Lung (tissue), 12 donors: ENCODE data around the gene LGR6. TPM values are rescaled to one million over a fixed set of nuclear protein-coding genes. Genes with fewer than 3 reads are reported as not detected.

Experiments
- ATAC-seq: fragments of 200-7000 bp; cut with Tn5 transposase; one replicate; pipeline ENCODE4 v1.9.1; 2020; ENCODE audit warnings: moderate number of reproducible peaks; ENCODE audit not compliant: insufficient read depth, low FRiP score
- DNase-seq, 3 donors: peaks; one replicate each; pipeline ENCODE4 v3.0.0-alpha.2; 2013 to 2017
- H3K27ac ChIP-seq, 2 donors: one replicate each; pipeline ENCODE4 v1.5.1; 2013; ENCODE audit warnings: mild to moderate bottlenecking in 2 of 2, moderate library complexity in 2 of 2, control low read depth in 1 of 2, inconsistent platforms in 1 of 2, low read depth in 1 of 2, low read length in 1 of 2
- H3K27me3 ChIP-seq, 3 donors: one replicate each; pipeline ENCODE4 v1.5.1; 2013; ENCODE audit warnings: low read length in 2 of 3; ENCODE audit not compliant: control insufficient read depth in 3 of 3, insufficient read depth in 3 of 3
- H3K36me3 ChIP-seq, 4 donors: one replicate each; pipeline ENCODE4 v1.5.1; 2013; ENCODE audit warnings: low read length in 4 of 4, mild to moderate bottlenecking in 1 of 4, moderate library complexity in 1 of 4; ENCODE audit not compliant: control insufficient read depth in 4 of 4, insufficient read depth in 4 of 4
- H3K4me1 ChIP-seq, 5 donors: one replicate each; pipeline ENCODE4 v1.5.1; 2013; ENCODE audit warnings: low read length in 5 of 5, mild to moderate bottlenecking in 2 of 5, moderate library complexity in 1 of 5; ENCODE audit not compliant: control insufficient read depth in 5 of 5, insufficient read depth in 5 of 5
- H3K4me3 ChIP-seq: one replicate; pipeline ENCODE4 v1.5.1; 2013; ENCODE audit warnings: mild to moderate bottlenecking, control low read depth, moderate library complexity
- H3K9ac ChIP-seq, 2 donors: one replicate each; pipeline ENCODE4 v1.5.1; 2013; ENCODE audit warnings: low read length in 2 of 2, control low read depth in 1 of 2; ENCODE audit not compliant: insufficient read depth in 1 of 2
- H3K9me3 ChIP-seq, 4 donors: one replicate each; pipeline ENCODE4 v1.5.1; 2013; ENCODE audit warnings: low read length in 3 of 4, mild to moderate bottlenecking in 1 of 4, moderate library complexity in 1 of 4; ENCODE audit not compliant: control insufficient read depth in 4 of 4, insufficient read depth in 3 of 4
- CTCF ChIP-seq: IDR thresholded peaks from 2 replicates; pipeline ENCODE4 v1.5.1; 2012; ENCODE audit warnings: mild to moderate bottlenecking; ENCODE audit errors: control extremely low read depth, extremely low read depth
- WGBS, 2 donors: extraction: QIAGEN DNeasy Blood & Tissue Kit; methylation state at CpG; one replicate each; pipeline ENCODE4 v1.1.7; 2013; 5-methylcytosine and 5-hydroxymethylcytosine counted together
- polyA plus RNA-seq, 2 donors: library from polyadenylated mRNA; stranded (reverse); fragments of 200-250 nt; gene quantifications; one replicate each; pipeline ENCODE4 v1.2.1, GENCODE V29; 2013
- total RNA-seq, 2 donors: library from RNA; depleted of rRNA in 1 of 2; stranded (reverse); fragments of >200 nt in 1 of 2; gene quantifications; one replicate each; pipeline ENCODE4 v1.2.1, GENCODE V29; 2014 to 2021
- donor health status: control.
- donor health status: control.
- donor health status: Bipolar disorder and iron deficiency.
- donor health status: healthy.
- donor health status: DM: yes; HTN: yes; CAD: no.

Gene LGR6
- total and polyA plus RNA-seq, 4 donors = 0.57 to 4.1 (median 1.3) TPM

DNA sequence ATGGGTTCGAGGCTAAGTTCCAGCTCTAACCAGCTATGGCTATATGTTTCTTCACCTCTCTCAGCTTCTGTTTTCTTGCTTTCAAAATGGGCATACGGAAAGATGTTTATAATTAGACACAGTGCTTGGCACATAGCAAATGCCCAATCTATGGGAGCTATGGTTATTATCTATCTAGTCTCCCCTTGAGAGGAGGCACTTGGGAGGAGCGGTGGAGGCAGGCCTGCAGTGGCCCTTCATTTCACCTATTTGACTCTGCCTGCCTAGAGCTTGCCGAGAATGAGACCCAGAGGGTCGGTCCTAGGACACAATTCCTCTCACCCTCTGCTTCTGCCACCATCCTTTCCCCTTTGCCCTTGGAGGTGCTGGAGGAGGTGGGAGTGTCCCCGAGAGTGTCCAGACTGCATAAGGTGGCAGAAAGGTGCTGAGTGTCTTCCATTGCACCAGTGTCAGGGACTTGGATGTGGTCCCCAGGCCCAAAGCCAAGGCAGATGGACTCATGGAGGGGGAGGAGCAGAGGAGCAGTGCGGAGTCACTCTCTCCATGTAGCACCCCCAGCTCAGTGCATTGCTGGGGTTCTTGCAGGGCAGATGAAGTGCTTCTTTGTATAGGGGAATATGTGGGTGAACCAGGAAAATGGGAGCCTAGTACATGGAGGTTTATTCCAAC is 9.0 kb downstream of the LGR6 start:
- Histone ChIP-seq H3K9ac (no peak overlapping the region), H3K4me3 (no peak overlapping the region), H3K36me3 (no peaks in the 10 kb centered on the region), H3K27me3 (no peaks in the 10 kb centered on the region), H3K9me3 (no peaks in the 10 kb centered on the region), H3K4me1 (peaks cover 0 to 5% (median 0%) of the 10 kb centered on the region in 5 donors), H3K27ac (peak overlapping the region in 1 of 2 donors; percentile 39)
- TF ChIP-seq CTCF = no peak
- no peak for DNase-seq
- 84 to 85% methylated on average over 7 of the region's 7 CpGs for WGBS, 2 donors
- ATAC-seq = no peak

- ATAC-seq = no peak
- no peaks in the 10 kb centered on the region for H3K27me3 ChIP-seq
- no peak overlapping the region for H3K4me3 ChIP-seq
- no peak overlapping the region for H3K27ac ChIP-seq
- TF ChIP-seq CTCF = no peak
- no peak for DNase-seq
- WGBS, 2 donors = 64 to 66% methylated on average over 13 of the region's 13 CpGs
- H3K36me3 ChIP-seq = no peaks in the 10 kb centered on the region
- H3K9ac ChIP-seq = no peak overlapping the region
- peaks cover 0 to 7% (median 0%) of the 10 kb centered on the region in 5 donors for H3K4me1 ChIP-seq
- no peaks in the 10 kb centered on the region for H3K9me3 ChIP-seq
These were observed 9.8 kb downstream of the LGR6 start for GRCh38 chr1:202203238-202204039.

- Histone ChIP-seq H3K36me3 (no peaks in the 10 kb centered on the region), H3K27ac (no peak overlapping the region), H3K9ac (no peak overlapping the region), H3K27me3 (no peaks in the 10 kb centered on the region), H3K4me3 (no peak overlapping the region), H3K4me1 (peaks cover 0 to 7% (median 0%) of the 10 kb centered on the region in 5 donors), H3K9me3 (no peaks in the 10 kb centered on the region)
- TF ChIP-seq CTCF = no peak
- WGBS, 2 donors = 48 to 59% methylated on average over 1 of the region's 1 CpG
- ATAC-seq (no peak), DNase-seq (no peak)
These were observed 10.5 kb downstream of the LGR6 start for GRCh38 chr1:202204065-202204464.
